ENCODE results near the gene NAALADL2. TPM values are rescaled to one million over a fixed set of nuclear protein-coding genes. Genes with fewer than 3 reads are reported as not detected.

The NAALADL2 gene
- total RNA-seq, 2 experiments from 2014 or later, result 0.30 to 1.2 TPM

- ATAC-seq (ENCODE audit: poor library complexity) (no peak), DNase-seq (no peak)
- Histone ChIP-seq H3K27ac (ENCODE audit: low read depth in 1 of 2, low read length in 2 of 2) (no peak overlapping the region), H3K9me3 (ENCODE audit: control insufficient read depth in 1 of 2, insufficient read depth in 1 of 2, low read length in 2 of 2) (no peaks in the 10 kb centered on the region), H3K4me3 (ENCODE audit: low read length) (no peak overlapping the region), H3K4me1 (ENCODE audit: insufficient read depth, low read length) (no peaks in the 10 kb centered on the region), H3K36me3 (ENCODE audit: insufficient read depth, low read length) (no peaks in the 10 kb centered on the region), H3K27me3 (ENCODE audit: control insufficient read depth in 1 of 2, insufficient read depth in 2 of 2, low read length in 2 of 2) (no peaks in the 10 kb centered on the region)
- Mint-ChIP-seq H3K9me3 (no peaks in the 10 kb centered on the region), H3K4me3 (no peak overlapping the region), H3K4me1 (ENCODE audit: low read depth) (no peaks in the 10 kb centered on the region), H3K27ac (no peak overlapping the region), H3K27me3 (no peaks in the 10 kb centered on the region), H3K36me3 (ENCODE audit: low read depth) (no peaks in the 10 kb centered on the region)
- ChIA-PET CTCF (no interaction called here), POLR2A (no interaction called here)
- no peak for TF ChIP-seq CTCF (IDR thresholded peaks at IDR 0.05)
- intact Hi-C loops (cut with DNase I, micrococcal nuclease), result no loop called here
Observed at GRCh38 chr3:175695251-175695650, 836.1 kb downstream of the NAALADL2 start.

GRCh38 chr3:175702956-175703355 is 843.8 kb downstream of the NAALADL2 start:
- Mint-ChIP-seq H3K4me1 (ENCODE audit: low read depth) (no peaks in the 10 kb centered on the region), H3K4me3 (no peak overlapping the region), H3K9me3 (peaks cover 10% of the 10 kb centered on the region), H3K27ac (no peak overlapping the region), H3K36me3 (ENCODE audit: low read depth) (no peaks in the 10 kb centered on the region), H3K27me3 (no peaks in the 10 kb centered on the region)
- ChIA-PET POLR2A (no interaction called here), CTCF (no interaction called here)
- H3K36me3 ChIP-seq (ENCODE audit: insufficient read depth, low read length), result no peaks in the 10 kb centered on the region
- DNase-seq (no peak), ATAC-seq (ENCODE audit: poor library complexity) (no peak)
- TF ChIP-seq CTCF (IDR thresholded peaks at IDR 0.05), result no peak
- no peaks in the 10 kb centered on the region for H3K27me3 ChIP-seq (ENCODE audit: control insufficient read depth in 1 of 2, insufficient read depth in 2 of 2, low read length in 2 of 2)
- H3K27ac ChIP-seq (ENCODE audit: low read depth in 1 of 2, low read length in 2 of 2), result no peak overlapping the region
- no peaks in the 10 kb centered on the region for H3K4me1 ChIP-seq (ENCODE audit: insufficient read depth, low read length)
- intact Hi-C loops (cut with DNase I, micrococcal nuclease), result no loop called here
- H3K9me3 ChIP-seq (ENCODE audit: control insufficient read depth in 1 of 2, insufficient read depth in 1 of 2, low read length in 2 of 2), result no peaks in the 10 kb centered on the region
- no peak overlapping the region for H3K4me3 ChIP-seq (ENCODE audit: low read length)

GRCh38 chr3:175704366-175705055 is 845.4 kb downstream of the NAALADL2 start:
- ATAC-seq (ENCODE audit: poor library complexity) (no peak), DNase-seq (no peak)
- Histone ChIP-seq H3K27ac (ENCODE audit: low read depth in 1 of 2, low read length in 2 of 2) (no peak overlapping the region), H3K4me1 (ENCODE audit: insufficient read depth, low read length) (no peaks in the 10 kb centered on the region), H3K4me3 (ENCODE audit: low read length) (no peak overlapping the region), H3K36me3 (ENCODE audit: insufficient read depth, low read length) (no peaks in the 10 kb centered on the region), H3K9me3 (ENCODE audit: control insufficient read depth in 1 of 2, insufficient read depth in 1 of 2, low read length in 2 of 2) (no peaks in the 10 kb centered on the region), H3K27me3 (ENCODE audit: control insufficient read depth in 1 of 2, insufficient read depth in 2 of 2, low read length in 2 of 2) (no peaks in the 10 kb centered on the region)
- Mint-ChIP-seq H3K27me3 (no peaks in the 10 kb centered on the region), H3K4me3 (no peak overlapping the region), H3K4me1 (ENCODE audit: low read depth) (no peaks in the 10 kb centered on the region), H3K9me3 (peaks cover 10% of the 10 kb centered on the region), H3K36me3 (ENCODE audit: low read depth) (no peaks in the 10 kb centered on the region), H3K27ac (no peak overlapping the region)
- intact Hi-C loops (cut with DNase I, micrococcal nuclease), result no loop called here
- ChIA-PET CTCF (no interaction called here), POLR2A (no interaction called here)
- no peak for TF ChIP-seq CTCF (IDR thresholded peaks at IDR 0.05)

All from CD4-positive, alpha-beta T cell (primary cell).